Measurements from ENCODE around the gene CGB2. TPM values are rescaled to one million over a fixed set of nuclear protein-coding genes. Genes with fewer than 3 reads are reported as not detected.
"Not testable (repeated sequence)": the region's sequence is repeated elsewhere in the genome, so short reads cannot be mapped to it uniquely, and the experiment has no call there.

Gene CGB2
- polyA plus RNA-seq, 12 donors = not detected

GRCh38 chr19:49009828-49010227 lies 21.9 kb upstream of the CGB2 start:
- DNase-seq = no peak

- no peak for DNase-seq
Observed at GRCh38 chr19:49010453-49010852, 21.2 kb upstream of the CGB2 start.

GRCh38 chr19:49011194-49011593 lies 20.5 kb upstream of the CGB2 start:
- no peak for DNase-seq

GRCh38 chr19:49014123-49014869 lies 17.4 kb upstream of the CGB2 start:
- DNase-seq = no peak

- no peak for DNase-seq
Observed at GRCh38 chr19:49014870-49015255, 16.8 kb upstream of the CGB2 start.

GRCh38 chr19:49016067-49016839 lies 15.4 kb upstream of the CGB2 start:
- no peak for DNase-seq

GRCh38 chr19:49017041-49017665 lies 14.5 kb upstream of the CGB2 start, which contains the start of gene LHB:
Gene LHB, minus strand, starts transcription at chr19:49017091. Its CDS starts 10 bp downstream, at chr19:49017081.
- DNase-seq = no peak

GRCh38 chr19:49017666-49018351 lies 13.9 kb upstream of the CGB2 start:
- no peak for DNase-seq

- DNase-seq = not testable (repeated sequence)
Observed at GRCh38 chr19:49018388-49019241, 13.1 kb upstream of the CGB2 start.

GRCh38 chr19:49019242-49019932 lies 12.3 kb upstream of the CGB2 start:
- no peak for DNase-seq

- no peak for DNase-seq
Observed at GRCh38 chr19:49020342-49020741, 11.3 kb upstream of the CGB2 start.

GRCh38 chr19:49020931-49021895 lies 10.5 kb upstream of the CGB2 start:
- no peak for DNase-seq

GRCh38 chr19:49022116-49022515 lies 9.6 kb upstream of the CGB2 start:
- DNase-seq = no peak

GRCh38 chr19:49024233-49024632 lies 7.5 kb upstream of the CGB2 start, which contains the start of gene CGB3:
Gene CGB3, minus strand, starts transcription at chr19:49024333. Its CDS starts 362 bp downstream, at chr19:49023971.
- DNase-seq = not testable (repeated sequence)

- not testable (repeated sequence) for DNase-seq
Observed at GRCh38 chr19:49025088-49025487, 6.6 kb upstream of the CGB2 start.

- DNase-seq = not testable (repeated sequence)
Observed at GRCh38 chr19:49025599-49025998, 6.1 kb upstream of the CGB2 start.

- not testable (repeated sequence) for DNase-seq
Observed at GRCh38 chr19:49028686-49029085, 3.0 kb upstream of the CGB2 start.

GRCh38 chr19:49029749-49030148 lies 1.9 kb upstream of the CGB2 start:
- DNase-seq = not testable (repeated sequence)

GRCh38 chr19:49030323-49030722 lies 1.4 kb upstream of the CGB2 start:
- not testable (repeated sequence) for DNase-seq
